Body of pancreas (tissue), 4 donors: Measurements from ENCODE around the gene CYB561.

Source experiments
- CTCF ChIP-seq, 7 experiments: fragments of 450-650 bp in 4 of 7; fragments of 200-600 bp in 3 of 7; sonication (generic) in 3 of 7; IDR thresholded peaks; one replicate each; pipeline ENCODE4 v1.5.1; 2016 to 2019; ENCODE audit warnings: antibody characterized with exemption in 7 of 7
- POLR2A ChIP-seq, 3 donors: fragments of 450-650 bp; IDR thresholded peaks; one replicate each; pipeline ENCODE4 v1.6.1; 2016; ENCODE audit warnings: antibody characterized with exemption in 3 of 3, mild to moderate bottlenecking in 2 of 3

GRCh38 chr17:63431939-63432804 is 13.9 kb downstream of the CYB561 start:
- no peak for TF ChIP-seq CTCF (IDR thresholded peaks at IDR 0.05)
- no peak for TF ChIP-seq POLR2A (IDR thresholded peaks at IDR 0.05)
